GM19328 (cell line): ENCODE results near the gene GH1.

Source experiments
- ATAC-seq: cut with Tn5 transposase; IDR thresholded peaks from one replicate; pipeline ENCODE4 v1.9.1; 2021; ENCODE audit warnings: mild to moderate bottlenecking, moderate library complexity; ENCODE audit not compliant: unreplicated experiment

GH1 gene

GRCh38 chr17:63945784-63946439 is 27.3 kb upstream of the GH1 start:
- no peak for ATAC-seq

- ATAC-seq = no peak
Observed at GRCh38 chr17:63944736-63945499, 26.3 kb upstream of the GH1 start.

GRCh38 chr17:63943745-63944144 is 25.1 kb upstream of the GH1 start:
- no peak for ATAC-seq

GRCh38 chr17:63942309-63942985 is 23.8 kb upstream of the GH1 start:
- ATAC-seq = no peak

GRCh38 chr17:63941751-63942150 is 23.1 kb upstream of the GH1 start:
- no peak for ATAC-seq

DNA sequence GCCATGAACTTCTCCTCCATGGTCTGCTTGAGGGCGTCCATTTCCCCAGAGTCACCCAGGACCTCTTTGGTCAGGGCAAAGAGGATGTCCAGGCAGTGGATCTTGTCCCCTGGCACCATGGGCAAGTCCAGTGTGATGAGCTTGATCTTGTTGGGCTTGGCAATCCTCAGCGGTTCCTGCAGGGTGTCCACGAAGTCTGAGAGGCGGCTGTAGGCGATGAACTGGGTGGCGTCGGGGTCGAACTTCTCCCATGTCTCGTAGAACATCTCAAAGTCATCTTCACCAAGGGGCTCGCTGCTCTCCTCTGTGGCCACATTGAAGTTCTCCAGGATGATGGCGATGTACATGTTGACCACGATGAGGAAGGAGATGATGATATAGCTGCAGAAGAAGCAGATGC is 22.5 kb upstream of the GH1 start:
- no peak for ATAC-seq

DNA sequence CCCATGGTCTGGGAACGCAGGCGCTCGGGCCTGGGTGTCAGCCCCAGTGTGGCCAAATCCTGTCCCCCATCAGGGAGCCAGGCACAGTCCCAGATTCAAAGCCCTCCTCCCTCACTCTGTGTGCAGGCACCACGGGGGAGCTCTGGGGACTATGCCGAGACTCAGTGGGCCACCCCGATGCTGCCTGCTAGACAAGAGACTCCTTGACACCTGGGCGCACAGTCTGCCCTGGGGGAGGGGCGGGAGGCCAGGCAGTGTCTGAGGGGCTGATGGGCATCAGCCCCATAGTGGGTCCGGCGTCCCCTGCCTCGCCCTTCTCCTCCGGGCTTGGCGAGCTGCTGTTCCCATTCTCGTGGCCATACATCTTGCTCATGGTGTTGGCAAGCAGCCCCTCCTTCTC is 21.9 kb upstream of the GH1 start:
- ATAC-seq = no peak

DNA sequence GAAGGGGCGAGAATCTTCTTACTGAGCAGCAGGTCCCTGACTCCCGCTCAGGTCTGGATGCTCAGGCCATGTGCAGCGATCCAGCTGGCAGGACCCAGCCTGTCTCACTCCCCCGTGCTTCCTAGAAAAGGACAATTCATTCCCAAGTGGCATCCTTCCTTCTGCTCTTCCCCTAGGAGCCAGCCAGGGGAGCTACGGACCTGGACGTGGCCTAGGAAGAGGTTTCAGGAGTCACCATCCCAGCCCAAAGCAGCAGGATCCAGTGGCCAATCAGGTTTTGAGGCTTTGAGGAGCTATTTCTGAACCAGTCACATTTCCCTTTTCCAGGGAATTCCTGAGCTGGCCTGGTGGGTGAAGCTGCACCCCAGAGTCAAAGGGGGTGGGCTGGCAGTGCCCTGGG is 21.2 kb upstream of the GH1 start:
- ATAC-seq = no peak

- ATAC-seq = no peak
Observed at GRCh38 chr17:63939401-63939800, 20.8 kb upstream of the GH1 start.

DNA sequence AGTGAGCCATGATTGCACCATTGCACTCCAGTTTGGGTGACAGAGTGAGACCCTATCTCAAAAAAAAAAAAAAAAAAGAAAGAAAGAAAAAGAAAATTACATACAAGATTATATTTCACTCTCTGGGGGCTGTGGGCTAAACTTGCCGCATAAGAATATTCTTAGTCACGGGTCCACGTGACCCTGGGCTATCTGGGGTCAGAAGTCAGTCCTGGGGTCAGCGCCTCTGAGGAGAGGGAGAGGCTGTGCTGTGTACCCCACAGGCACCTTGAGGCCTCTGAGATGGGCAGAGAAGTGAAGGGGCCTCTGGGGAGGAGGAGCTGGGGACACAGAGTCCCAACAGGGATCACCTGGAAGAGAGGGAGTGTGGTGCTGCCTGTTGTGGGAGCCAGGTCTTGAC is 19.3 kb upstream of the GH1 start:
- no peak for ATAC-seq

- ATAC-seq = no peak
Observed at GRCh38 chr17:63937319-63937718, 18.7 kb upstream of the GH1 start.

- no peak for ATAC-seq
Observed at GRCh38 chr17:63934183-63935112, 15.8 kb upstream of the GH1 start.

DNA sequence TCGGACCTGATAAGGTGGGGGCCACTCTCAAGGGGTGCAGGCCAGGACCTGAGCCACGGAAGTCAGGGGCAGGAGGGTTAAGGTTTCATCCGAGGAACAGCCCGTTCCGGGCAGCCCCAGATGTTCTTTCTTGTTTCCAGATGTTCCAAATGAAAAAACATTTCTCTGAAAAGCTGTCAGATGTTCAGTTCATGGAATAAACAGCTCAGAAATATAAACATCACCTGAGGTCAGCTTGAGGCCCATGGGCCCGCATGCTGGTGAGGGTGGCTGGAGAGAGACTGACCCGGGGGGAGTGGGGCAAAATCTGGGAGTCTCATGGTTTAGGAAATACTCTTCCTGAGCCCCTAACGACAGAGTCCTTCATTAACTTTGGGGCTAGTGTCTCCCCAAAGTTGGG is 15.0 kb upstream of the GH1 start:
- ATAC-seq = no peak

- ATAC-seq = no peak
Observed at GRCh38 chr17:63932721-63933120, 14.1 kb upstream of the GH1 start.

DNA sequence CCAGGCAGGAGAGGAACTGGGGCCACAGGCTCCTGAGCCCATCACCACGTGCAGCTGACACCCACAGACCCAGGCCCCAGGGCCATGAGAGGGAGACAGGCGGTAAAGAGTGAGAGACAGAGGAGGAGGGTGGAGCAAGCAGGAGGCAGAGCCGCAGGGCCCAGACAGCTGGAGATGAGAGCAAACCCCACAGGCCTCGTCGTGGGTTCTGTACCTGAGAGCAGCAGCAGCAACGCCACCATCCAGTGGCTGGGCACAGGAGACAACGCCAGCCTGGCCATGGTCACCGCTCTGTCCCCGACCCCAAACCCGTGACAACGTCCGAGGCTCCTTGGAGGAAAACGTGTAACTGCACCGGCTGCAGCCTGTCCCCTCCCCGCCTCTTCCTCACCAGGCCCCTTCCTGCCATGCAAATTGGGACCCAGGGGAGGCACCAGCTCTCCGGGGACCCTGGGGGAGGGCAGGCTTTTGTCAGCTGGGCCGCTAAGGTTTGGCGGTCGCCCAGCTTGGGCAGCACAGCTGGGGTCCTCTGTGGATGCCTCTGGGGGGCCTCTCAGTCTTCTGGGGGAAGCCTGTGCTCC is 13.4 kb upstream of the GH1 start, which contains the start of gene CD79B:
TSS of gene CD79B (minus strand) at position 351 of the 581 bp plus-strand sequence. CDS start at position 281, 70 bp downstream.
- peak; percentile 64 for ATAC-seq

GRCh38 chr17:63930951-63931575 is 12.4 kb upstream of the GH1 start:
- ATAC-seq = no peak

GRCh38 chr17:63929860-63930766 is 11.5 kb upstream of the GH1 start:
- no peak for ATAC-seq

GRCh38 chr17:63928966-63929695 is 10.5 kb upstream of the GH1 start:
- no peak for ATAC-seq
